ENCODE results near the gene HIGD1A. TPM values are rescaled to one million over a fixed set of nuclear protein-coding genes. Genes with fewer than 3 reads are reported as not detected.

The HIGD1A gene
- total RNA-seq, 4 donors from 2014 or later: 102 to 278 (median 204) TPM

- peak overlapping the region; percentile 88 to 98 (median 96) for H3K27ac ChIP-seq
- no peaks in the 10 kb centered on the region for H3K9me3 ChIP-seq
- H3K4me1 ChIP-seq: peaks cover 0 to 36% (median 6%) of the 10 kb centered on the region in 4 donors
- H3K4me3 ChIP-seq: peak overlapping the region; percentile 65 to 79 (median 68)
- TF ChIP-seq CTCF (IDR thresholded peaks at IDR 0.05): no peak
- DNase-seq: no peak
- H3K27me3 ChIP-seq: no peaks in the 10 kb centered on the region
- no peaks in the 10 kb centered on the region for H3K36me3 ChIP-seq
Observed at GRCh38 chr3:42804831-42805132, 492 bp upstream of the HIGD1A start.

GRCh38 chr3:42803414-42804105 is 730 bp downstream of the HIGD1A start:
- no peak for TF ChIP-seq CTCF (IDR thresholded peaks at IDR 0.05)
- no peak for TF ChIP-seq POLR2A (IDR thresholded peaks at IDR 0.05)
- no peaks in the 10 kb centered on the region for H3K27me3 ChIP-seq
- no peaks in the 10 kb centered on the region for H3K36me3 ChIP-seq
- H3K27ac ChIP-seq: peak overlapping the region; percentile 88 to 98 (median 96)
- peaks cover 0 to 37% (median 6%) of the 10 kb centered on the region in 4 donors for H3K4me1 ChIP-seq
- peak; percentile 32 to 75 (median 59) for DNase-seq
- H3K4me3 ChIP-seq: peak overlapping the region; percentile 65 to 79 (median 68)
- no peaks in the 10 kb centered on the region for H3K9me3 ChIP-seq

- TF ChIP-seq POLR2A (IDR thresholded peaks at IDR 0.05) (no peak), CTCF (IDR thresholded peaks at IDR 0.05) (no peak)
- H3K27ac ChIP-seq: peak overlapping the region; percentile 88 to 98 (median 96)
- no peaks in the 10 kb centered on the region for H3K36me3 ChIP-seq
- peaks cover 0 to 37% (median 6%) of the 10 kb centered on the region in 4 donors for H3K4me1 ChIP-seq
- no peaks in the 10 kb centered on the region for H3K27me3 ChIP-seq
- no peak for DNase-seq
- no peaks in the 10 kb centered on the region for H3K9me3 ChIP-seq
- peak overlapping the region; percentile 65 to 79 (median 68) for H3K4me3 ChIP-seq
Observed at GRCh38 chr3:42802876-42803413, 1.3 kb downstream of the HIGD1A start.

GRCh38 chr3:42801784-42802183 is 2.5 kb downstream of the HIGD1A start:
- H3K27ac ChIP-seq: no peak overlapping the region
- H3K4me3 ChIP-seq: peak overlapping the region in 2 of 4 donors; percentile 70 to 79

GRCh38 chr3:42801048-42801620 is 3.2 kb downstream of the HIGD1A start:
- Histone ChIP-seq H3K9me3 (no peaks in the 10 kb centered on the region), H3K27ac (peak overlapping the region in 2 of 4 donors; percentile 1 to 11), H3K27me3 (no peaks in the 10 kb centered on the region), H3K4me3 (peak overlapping the region in 2 of 4 donors; percentile 70 to 79), H3K36me3 (no peaks in the 10 kb centered on the region), H3K4me1 (peaks cover 0 to 37% (median 6%) of the 10 kb centered on the region in 4 donors)
- no peak for DNase-seq
- TF ChIP-seq POLR2A (IDR thresholded peaks at IDR 0.05): peak in 1 of 2 donors; percentile 8
- TF ChIP-seq CTCF (IDR thresholded peaks at IDR 0.05): no peak

More at GRCh38 chr3:42801784-42802183, 2.5 kb downstream of the HIGD1A start:
- Histone ChIP-seq H3K4me1 (peaks cover 0 to 37% (median 6%) of the 10 kb centered on the region in 4 donors), H3K36me3 (no peaks in the 10 kb centered on the region), H3K9me3 (no peaks in the 10 kb centered on the region), H3K27me3 (no peaks in the 10 kb centered on the region)
- no peak for DNase-seq
- TF ChIP-seq CTCF (IDR thresholded peaks at IDR 0.05): no peak
- TF ChIP-seq POLR2A (IDR thresholded peaks at IDR 0.05): no peak

Measured in Peyer's patch (tissue), 4 donors.